Measurements from ENCODE around the gene SKIDA1.

- TF ChIP-seq CTCF (conservative IDR thresholded peaks at IDR 0.05 in 1 of 2, IDR thresholded peaks at IDR 0.05 in 1 of 2; ENCODE audit: extremely low read depth in 1 of 2, insufficient read depth in 1 of 2, low read depth in 1 of 2, low read length in 2 of 2) (no peak), EZH2 (IDR thresholded peaks at IDR 0.05; ENCODE audit: borderline replicate concordance, low read length) (no peak)
These were observed 28.2 kb downstream of the SKIDA1 start for GRCh38 chr10:21497177-21497807.
